ENCODE results near the gene GNG4.

GNG4 gene

DNA sequence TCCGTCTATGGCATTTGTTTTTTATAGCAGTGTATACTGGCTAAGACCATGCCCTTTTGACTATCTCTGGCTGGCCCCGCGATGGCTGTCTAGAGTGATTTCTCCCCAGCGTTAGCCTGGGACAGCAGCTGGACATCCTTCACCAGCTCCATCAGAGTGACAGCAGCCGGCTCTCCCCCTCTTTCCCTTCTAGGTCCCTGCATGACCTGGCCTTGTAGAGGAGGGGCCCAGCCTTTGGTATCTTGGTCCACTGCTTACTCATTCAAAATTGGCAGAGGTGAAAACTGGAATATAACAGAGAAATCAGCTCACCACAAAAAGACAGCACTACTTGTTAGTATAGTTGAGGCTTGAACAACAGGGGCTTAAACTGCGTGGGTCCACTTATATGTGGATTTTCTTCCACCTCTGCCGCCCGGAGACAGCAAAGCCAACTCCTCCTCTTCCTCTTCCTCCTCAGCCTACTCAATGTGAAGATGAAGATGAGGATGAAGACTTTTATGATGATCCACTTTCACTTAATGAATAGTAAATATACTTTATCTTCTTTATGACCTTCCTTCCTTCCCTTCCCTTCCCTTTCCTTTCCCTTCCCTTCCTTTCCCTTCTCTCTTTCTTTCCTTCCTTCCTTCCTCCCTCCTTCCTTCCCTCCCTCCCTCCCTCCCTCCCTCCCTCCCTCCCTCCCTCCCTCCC is 116.0 kb downstream of the GNG4 start:
- ATAC-seq = peak; percentile 54; the same call in 2 of the 3 replicates
- no peak for TF ChIP-seq TCF4 (CRISPR knock-in tag; IDR thresholded peaks at IDR 0.05; ENCODE audit: borderline replicate concordance)
- no peak for TF ChIP-seq ZFP30 (CRISPR knock-in tag; IDR thresholded peaks at IDR 0.05)
- no peak for TF ChIP-seq OSR1 (CRISPR knock-in tag; IDR thresholded peaks at IDR 0.05)
- no peak for TF ChIP-seq RARB (CRISPR knock-in tag; IDR thresholded peaks at IDR 0.05)
- TF ChIP-seq, protein P1, sequence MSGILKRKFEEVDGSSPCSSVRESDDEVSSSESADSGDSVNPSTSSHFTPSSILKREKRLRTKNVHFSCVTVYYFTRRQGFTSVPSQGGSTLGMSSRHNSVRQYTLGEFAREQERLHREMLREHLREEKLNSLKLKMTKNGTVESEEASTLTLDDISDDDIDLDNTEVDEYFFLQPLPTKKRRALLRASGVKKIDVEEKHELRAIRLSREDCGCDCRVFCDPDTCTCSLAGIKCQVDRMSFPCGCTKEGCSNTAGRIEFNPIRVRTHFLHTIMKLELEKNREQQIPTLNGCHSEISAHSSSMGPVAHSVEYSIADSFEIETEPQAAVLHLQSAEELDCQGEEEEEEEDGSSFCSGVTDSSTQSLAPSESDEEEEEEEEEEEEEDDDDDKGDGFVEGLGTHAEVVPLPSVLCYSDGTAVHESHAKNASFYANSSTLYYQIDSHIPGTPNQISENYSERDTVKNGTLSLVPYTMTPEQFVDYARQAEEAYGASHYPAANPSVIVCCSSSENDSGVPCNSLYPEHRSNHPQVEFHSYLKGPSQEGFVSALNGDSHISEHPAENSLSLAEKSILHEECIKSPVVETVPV (CRISPR knock-in tag; IDR thresholded peaks at IDR 0.05) = no peak
- TF ChIP-seq ZNF70 (CRISPR knock-in tag; IDR thresholded peaks at IDR 0.05) = no peak

DNA sequence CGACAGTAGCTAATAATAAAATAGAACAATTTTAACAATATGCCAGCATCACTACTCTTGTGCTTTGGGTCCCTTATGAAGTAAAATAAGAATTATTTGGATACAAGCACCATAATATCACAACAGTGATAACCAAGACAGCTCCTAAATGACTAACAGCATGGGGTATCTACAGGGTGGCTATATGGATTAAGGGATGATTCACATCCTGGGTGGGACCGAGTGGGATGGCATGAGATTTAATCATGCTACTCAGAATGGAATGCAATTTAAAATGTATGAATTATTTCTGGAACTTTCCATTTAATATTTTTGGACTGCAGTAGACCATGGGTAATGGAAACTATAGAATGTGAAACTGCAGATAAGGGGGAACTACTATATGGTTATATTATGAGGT is 117.2 kb downstream of the GNG4 start:
- no peak for TF ChIP-seq ZFP30 (CRISPR knock-in tag; IDR thresholded peaks at IDR 0.05)
- TF ChIP-seq ESRRG (CRISPR knock-in tag; IDR thresholded peaks at IDR 0.05) = no peak
- TF ChIP-seq TCF4 (CRISPR knock-in tag; IDR thresholded peaks at IDR 0.05; ENCODE audit: borderline replicate concordance) = no peak
- TF ChIP-seq, protein P2, sequence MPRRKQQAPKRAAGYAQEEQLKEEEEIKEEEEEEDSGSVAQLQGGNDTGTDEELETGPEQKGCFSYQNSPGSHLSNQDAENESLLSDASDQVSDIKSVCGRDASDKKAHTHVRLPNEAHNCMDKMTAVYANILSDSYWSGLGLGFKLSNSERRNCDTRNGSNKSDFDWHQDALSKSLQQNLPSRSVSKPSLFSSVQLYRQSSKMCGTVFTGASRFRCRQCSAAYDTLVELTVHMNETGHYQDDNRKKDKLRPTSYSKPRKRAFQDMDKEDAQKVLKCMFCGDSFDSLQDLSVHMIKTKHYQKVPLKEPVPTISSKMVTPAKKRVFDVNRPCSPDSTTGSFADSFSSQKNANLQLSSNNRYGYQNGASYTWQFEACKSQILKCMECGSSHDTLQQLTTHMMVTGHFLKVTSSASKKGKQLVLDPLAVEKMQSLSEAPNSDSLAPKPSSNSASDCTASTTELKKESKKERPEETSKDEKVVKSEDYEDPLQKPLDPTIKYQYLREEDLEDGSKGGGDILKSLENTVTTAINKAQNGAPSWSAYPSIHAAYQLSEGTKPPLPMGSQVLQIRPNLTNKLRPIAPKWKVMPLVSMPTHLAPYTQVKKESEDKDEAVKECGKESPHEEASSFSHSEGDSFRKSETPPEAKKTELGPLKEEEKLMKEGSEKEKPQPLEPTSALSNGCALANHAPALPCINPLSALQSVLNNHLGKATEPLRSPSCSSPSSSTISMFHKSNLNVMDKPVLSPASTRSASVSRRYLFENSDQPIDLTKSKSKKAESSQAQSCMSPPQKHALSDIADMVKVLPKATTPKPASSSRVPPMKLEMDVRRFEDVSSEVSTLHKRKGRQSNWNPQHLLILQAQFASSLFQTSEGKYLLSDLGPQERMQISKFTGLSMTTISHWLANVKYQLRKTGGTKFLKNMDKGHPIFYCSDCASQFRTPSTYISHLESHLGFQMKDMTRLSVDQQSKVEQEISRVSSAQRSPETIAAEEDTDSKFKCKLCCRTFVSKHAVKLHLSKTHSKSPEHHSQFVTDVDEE (CRISPR knock-in tag; IDR thresholded peaks at IDR 0.05) = no peak
- TF ChIP-seq OSR1 (CRISPR knock-in tag; IDR thresholded peaks at IDR 0.05) = no peak
- TF ChIP-seq TOX (CRISPR knock-in tag; IDR thresholded peaks at IDR 0.05; ENCODE audit: borderline replicate concordance) = no peak
- TF ChIP-seq BACH2 (CRISPR knock-in tag; IDR thresholded peaks at IDR 0.05; ENCODE audit: borderline replicate concordance) = no peak
- no peak for TF ChIP-seq SNAI2 (CRISPR knock-in tag; IDR thresholded peaks at IDR 0.05)
- TF ChIP-seq, protein P3, sequence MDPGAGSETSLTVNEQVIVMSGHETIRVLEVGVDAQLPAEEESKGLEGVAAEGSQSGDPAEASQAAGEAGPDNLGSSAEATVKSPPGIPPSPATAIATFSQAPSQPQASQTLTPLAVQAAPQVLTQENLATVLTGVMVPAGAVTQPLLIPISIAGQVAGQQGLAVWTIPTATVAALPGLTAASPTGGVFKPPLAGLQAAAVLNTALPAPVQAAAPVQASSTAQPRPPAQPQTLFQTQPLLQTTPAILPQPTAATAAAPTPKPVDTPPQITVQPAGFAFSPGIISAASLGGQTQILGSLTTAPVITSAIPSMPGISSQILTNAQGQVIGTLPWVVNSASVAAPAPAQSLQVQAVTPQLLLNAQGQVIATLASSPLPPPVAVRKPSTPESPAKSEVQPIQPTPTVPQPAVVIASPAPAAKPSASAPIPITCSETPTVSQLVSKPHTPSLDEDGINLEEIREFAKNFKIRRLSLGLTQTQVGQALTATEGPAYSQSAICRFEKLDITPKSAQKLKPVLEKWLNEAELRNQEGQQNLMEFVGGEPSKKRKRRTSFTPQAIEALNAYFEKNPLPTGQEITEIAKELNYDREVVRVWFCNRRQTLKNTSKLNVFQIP (CRISPR knock-in tag; IDR thresholded peaks at IDR 0.05; ENCODE audit: borderline replicate concordance, low read depth) = no peak
- TF ChIP-seq PPARA (CRISPR knock-in tag; IDR thresholded peaks at IDR 0.05; ENCODE audit: borderline replicate concordance) = no peak
- TF ChIP-seq ZFP3 (CRISPR knock-in tag; IDR thresholded peaks at IDR 0.05) = no peak
- TF ChIP-seq ARNTL (CRISPR knock-in tag; IDR thresholded peaks at IDR 0.05; ENCODE audit: borderline replicate concordance, low read depth) = no peak
- no peak for TF ChIP-seq ZNF70 (CRISPR knock-in tag; IDR thresholded peaks at IDR 0.05)
- peak; percentile 75 for ATAC-seq

DNA sequence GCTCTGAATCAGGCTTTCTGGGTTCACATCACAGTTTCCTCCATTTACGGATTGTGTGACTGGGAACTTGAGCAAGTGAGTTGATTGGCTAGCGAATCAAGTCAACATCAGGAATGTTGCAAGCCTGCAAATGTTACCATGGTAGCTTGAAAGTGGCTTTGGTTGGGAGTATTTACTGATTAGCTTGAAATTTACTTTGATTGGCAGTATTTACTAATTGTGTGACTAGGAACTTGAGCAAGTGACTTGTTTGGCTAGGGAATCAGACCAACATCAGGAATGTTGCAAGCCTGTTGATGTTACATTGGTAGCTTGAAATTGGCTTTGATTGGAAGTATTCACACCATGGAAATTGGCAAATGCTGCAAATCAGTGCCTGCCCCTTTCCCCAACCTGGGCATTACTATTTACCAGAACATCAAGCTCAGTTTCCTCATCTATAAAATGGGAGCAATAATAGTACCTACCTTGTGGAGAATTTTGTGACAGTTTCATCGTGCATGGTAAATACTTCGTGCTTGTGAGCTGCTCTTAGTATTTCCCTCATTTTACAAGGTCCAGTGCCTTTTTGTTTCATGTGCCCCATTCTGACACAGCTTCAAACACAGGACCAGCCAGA is 122.3 kb downstream of the GNG4 start:
- no peak for TF ChIP-seq ZNF8 (CRISPR knock-in tag; IDR thresholded peaks at IDR 0.05)
- ATAC-seq = no peak

DNA sequence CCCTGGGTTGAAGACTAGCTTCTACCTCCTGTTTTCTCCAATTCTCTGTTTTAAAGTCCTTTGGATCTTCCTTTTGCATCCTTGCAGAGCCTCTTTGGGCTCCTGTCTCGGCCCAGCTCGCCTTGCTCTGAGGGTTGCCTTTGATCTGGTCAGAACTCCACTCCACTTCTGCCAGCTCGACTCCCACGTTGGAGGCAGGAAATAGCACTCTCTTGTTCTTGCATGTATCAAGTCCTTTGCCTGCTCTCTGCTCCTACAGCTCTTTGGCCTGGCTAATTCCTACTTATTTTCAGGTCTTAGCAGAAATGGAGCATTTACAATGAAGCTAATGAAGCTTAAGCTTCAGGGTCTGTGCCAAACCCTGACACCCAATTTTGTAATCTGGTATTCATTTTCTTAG is 124.3 kb downstream of the GNG4 start:
- ATAC-seq = no peak
- TF ChIP-seq BACH2 (CRISPR knock-in tag; IDR thresholded peaks at IDR 0.05; ENCODE audit: borderline replicate concordance) = no peak
- TF ChIP-seq PPARA (CRISPR knock-in tag; IDR thresholded peaks at IDR 0.05; ENCODE audit: borderline replicate concordance) = no peak
- TF ChIP-seq ZFP30 (CRISPR knock-in tag; IDR thresholded peaks at IDR 0.05) = no peak
- no peak for TF ChIP-seq ZC3H10 (CRISPR knock-in tag; IDR thresholded peaks at IDR 0.05)
- TF ChIP-seq RARB (CRISPR knock-in tag; IDR thresholded peaks at IDR 0.05) = no peak
- no peak for TF ChIP-seq ZNF8 (CRISPR knock-in tag; IDR thresholded peaks at IDR 0.05)
- TF ChIP-seq TCF4 (CRISPR knock-in tag; IDR thresholded peaks at IDR 0.05; ENCODE audit: borderline replicate concordance) = no peak
- TF ChIP-seq, protein P1 (CRISPR knock-in tag; IDR thresholded peaks at IDR 0.05) = no peak
- TF ChIP-seq GLIS3 (CRISPR knock-in tag; IDR thresholded peaks at IDR 0.05) = no peak
- TF ChIP-seq ISL1 (CRISPR knock-in tag; IDR thresholded peaks at IDR 0.05) = no peak
- TF ChIP-seq OSR1 (CRISPR knock-in tag; IDR thresholded peaks at IDR 0.05) = no peak
- TF ChIP-seq, protein P2 (CRISPR knock-in tag; IDR thresholded peaks at IDR 0.05) = no peak
- TF ChIP-seq SNAI2 (CRISPR knock-in tag; IDR thresholded peaks at IDR 0.05) = no peak
- no peak for TF ChIP-seq ZFP3 (CRISPR knock-in tag; IDR thresholded peaks at IDR 0.05)
- TF ChIP-seq, protein P3 (CRISPR knock-in tag; IDR thresholded peaks at IDR 0.05; ENCODE audit: borderline replicate concordance, low read depth) = no peak
